ENCODE data around the gene UBE2E2. TPM values are rescaled to one million over a fixed set of nuclear protein-coding genes. Genes with fewer than 3 reads are reported as not detected.

Gene UBE2E2
- total and polyA plus RNA-seq, 2 donors from 2014 or later: 40.9 to 61.7 TPM

GRCh38 chr3:23242106-23242505 is 39.0 kb downstream of the UBE2E2 start:
- Histone ChIP-seq H3K4me3 (ENCODE audit: low read length in 3 of 3) (no peak overlapping the region), H3K9ac (ENCODE audit: low read length in 3 of 3) (no peak overlapping the region), H3K27me3 (ENCODE audit: control insufficient read depth, insufficient read depth, low read length) (no peaks in the 10 kb centered on the region), H3K9me3 (ENCODE audit: control insufficient read depth in 2 of 3, insufficient read depth in 1 of 3, low read length in 3 of 3) (no peaks in the 10 kb centered on the region), H3K27ac (ENCODE audit: low read depth in 2 of 2, low read length in 2 of 2) (no peak overlapping the region), H3K36me3 (ENCODE audit: control insufficient read depth in 2 of 3, insufficient read depth in 3 of 3, low read length in 3 of 3) (no peaks in the 10 kb centered on the region), H3K4me1 (ENCODE audit: control insufficient read depth in 2 of 3, insufficient read depth in 2 of 3, low read depth in 1 of 3, low read length in 3 of 3) (no peaks in the 10 kb centered on the region)
- TF ChIP-seq CTCF (IDR thresholded peaks at IDR 0.05; ENCODE audit: borderline replicate concordance, extremely low read depth, insufficient read depth): no peak
- no peak for DNase-seq
- no peak for FAIRE-seq
- intact Hi-C loops (cut with DNase I): no loop called here

GRCh38 chr3:23244324-23245041 is 41.4 kb downstream of the UBE2E2 start:
- peak; percentile 3 for FAIRE-seq
- no peak overlapping the region for H3K27ac ChIP-seq (ENCODE audit: low read depth in 2 of 2, low read length in 2 of 2)
- no peak for DNase-seq
- no peak overlapping the region for H3K9ac ChIP-seq (ENCODE audit: low read length in 3 of 3)
- no peak overlapping the region for H3K4me3 ChIP-seq (ENCODE audit: low read length in 3 of 3)
- no peaks in the 10 kb centered on the region for H3K9me3 ChIP-seq (ENCODE audit: control insufficient read depth in 2 of 3, insufficient read depth in 1 of 3, low read length in 3 of 3)
- TF ChIP-seq CTCF (IDR thresholded peaks at IDR 0.05; ENCODE audit: borderline replicate concordance, extremely low read depth, insufficient read depth): no peak
- no peaks in the 10 kb centered on the region for H3K27me3 ChIP-seq (ENCODE audit: control insufficient read depth, insufficient read depth, low read length)
- intact Hi-C loops (cut with DNase I): no loop called here
- H3K36me3 ChIP-seq (ENCODE audit: control insufficient read depth in 2 of 3, insufficient read depth in 3 of 3, low read length in 3 of 3): no peaks in the 10 kb centered on the region
- no peaks in the 10 kb centered on the region for H3K4me1 ChIP-seq (ENCODE audit: control insufficient read depth in 2 of 3, insufficient read depth in 2 of 3, low read depth in 1 of 3, low read length in 3 of 3)

- no peak for FAIRE-seq
- intact Hi-C loops (cut with DNase I): no loop called here
- no peaks in the 10 kb centered on the region for H3K36me3 ChIP-seq (ENCODE audit: control insufficient read depth in 2 of 3, insufficient read depth in 3 of 3, low read length in 3 of 3)
- no peaks in the 10 kb centered on the region for H3K9me3 ChIP-seq (ENCODE audit: control insufficient read depth in 2 of 3, insufficient read depth in 1 of 3, low read length in 3 of 3)
- H3K27me3 ChIP-seq (ENCODE audit: control insufficient read depth, insufficient read depth, low read length): no peaks in the 10 kb centered on the region
- TF ChIP-seq CTCF (IDR thresholded peaks at IDR 0.05; ENCODE audit: borderline replicate concordance, extremely low read depth, insufficient read depth): no peak
- no peaks in the 10 kb centered on the region for H3K4me1 ChIP-seq (ENCODE audit: control insufficient read depth in 2 of 3, insufficient read depth in 2 of 3, low read depth in 1 of 3, low read length in 3 of 3)
- no peak for DNase-seq
- no peak overlapping the region for H3K9ac ChIP-seq (ENCODE audit: low read length in 3 of 3)
- H3K27ac ChIP-seq (ENCODE audit: low read depth in 2 of 2, low read length in 2 of 2): no peak overlapping the region
- no peak overlapping the region for H3K4me3 ChIP-seq (ENCODE audit: low read length in 3 of 3)
Observed at GRCh38 chr3:23246651-23247050, 43.5 kb downstream of the UBE2E2 start.
